MM.1S (cell line): ENCODE data around the gene CLTC.

Experiments
- DNase-seq: peaks from one replicate; pipeline ENCODE4 v3.0.0-alpha.2; 2015
- H2AFZ ChIP-seq: fragments of 300-600 bp; sonication (generic); 2 replicates; pipeline ENCODE4 v1.6.0; 2016; ENCODE audit warnings: antibody characterized with exemption, low read length
- H3F3A ChIP-seq: fragments of 300-600 bp; sonication (generic); 2 replicates; pipeline ENCODE4 v1.6.1; 2016; ENCODE audit warnings: mild to moderate bottlenecking, antibody characterized with exemption, low read length, moderate library complexity, mixed read lengths; ENCODE audit not compliant: insufficient read depth
- H3K27ac ChIP-seq: fragments of 300-600 bp; sonication (generic); 2 replicates; pipeline ENCODE4 v1.5.1; 2016; ENCODE audit warnings: mild to moderate bottlenecking, low read length
- H3K27me3 ChIP-seq: fragments of 300-600 bp; sonication (generic); replicated peaks from 2 replicates; pipeline ENCODE4 v1.6.0; 2016; ENCODE audit warnings: low read length; ENCODE audit not compliant: insufficient read depth
- H3K36me3 ChIP-seq: fragments of 300-600 bp; sonication (generic); replicated peaks from 2 replicates; pipeline ENCODE4 v1.6.1; 2016; ENCODE audit warnings: mild to moderate bottlenecking, low read length, mixed read lengths; ENCODE audit not compliant: insufficient read depth
- H3K4me1 ChIP-seq: fragments of 300-600 bp; sonication (generic); 2 replicates; pipeline ENCODE4 v1.6.1; 2016; ENCODE audit warnings: low read length, mixed read lengths
- H3K4me2 ChIP-seq: fragments of 300-600 bp; sonication (generic); 2 replicates; pipeline ENCODE4 v1.6.0; 2016; ENCODE audit warnings: low read depth, low read length
- H3K4me3 ChIP-seq: fragments of 300-600 bp; sonication (generic); 2 replicates; pipeline ENCODE4 v1.5.1; 2016; ENCODE audit warnings: low read length, mixed read lengths
- H3K79me2 ChIP-seq: fragments of 300-600 bp; sonication (generic); 2 replicates; pipeline ENCODE4 v1.6.1; 2016; ENCODE audit warnings: mixed run types, low read length, mixed read lengths
- H3K9ac ChIP-seq: fragments of 300-600 bp; sonication (generic); 2 replicates; pipeline ENCODE4 v1.6.1; 2016; ENCODE audit warnings: low read length, mixed read lengths
- H3K9me2 ChIP-seq: fragments of 300-600 bp; sonication (generic); replicated peaks from 2 replicates; pipeline ENCODE4 v1.6.1; 2016; ENCODE audit warnings: mild to moderate bottlenecking, low read length, mixed read lengths; ENCODE audit not compliant: insufficient read depth
- H3K9me3 ChIP-seq: fragments of 300-600 bp; sonication (generic); replicated peaks from 2 replicates; pipeline ENCODE4 v1.6.1; 2016; ENCODE audit warnings: mild to moderate bottlenecking, low read length, mixed read lengths; ENCODE audit not compliant: insufficient read depth
- H4K20me1 ChIP-seq: fragments of 300-600 bp; sonication (generic); 2 replicates; pipeline ENCODE4 v1.6.1; 2016; ENCODE audit warnings: mild to moderate bottlenecking, low read length, moderate library complexity, mixed read lengths; ENCODE audit not compliant: insufficient read depth
- EZH2 ChIP-seq: fragments of 300-600 bp; sonication (generic); optimal IDR thresholded peaks from 2 replicates; pipeline ENCODE3; 2017; ENCODE audit warnings: low read depth, mild to moderate bottlenecking, antibody characterized with exemption, low read length, mixed read lengths
- EZH2phosphoT487 ChIP-seq: fragments of 300-600 bp; sonication (generic); IDR thresholded peaks from 2 replicates; pipeline ENCODE4 v1.6.1; 2018; ENCODE audit warnings: antibody characterized with exemption, low read length
- TF ChIP-seq, protein P1 (sequence below): fragments of 300-600 bp; sonication (generic); IDR thresholded peaks from 2 replicates; pipeline ENCODE4 v1.5.1; 2016; ENCODE audit warnings: antibody characterized with exemption, low read length, mixed read lengths

The CLTC gene

DNA sequence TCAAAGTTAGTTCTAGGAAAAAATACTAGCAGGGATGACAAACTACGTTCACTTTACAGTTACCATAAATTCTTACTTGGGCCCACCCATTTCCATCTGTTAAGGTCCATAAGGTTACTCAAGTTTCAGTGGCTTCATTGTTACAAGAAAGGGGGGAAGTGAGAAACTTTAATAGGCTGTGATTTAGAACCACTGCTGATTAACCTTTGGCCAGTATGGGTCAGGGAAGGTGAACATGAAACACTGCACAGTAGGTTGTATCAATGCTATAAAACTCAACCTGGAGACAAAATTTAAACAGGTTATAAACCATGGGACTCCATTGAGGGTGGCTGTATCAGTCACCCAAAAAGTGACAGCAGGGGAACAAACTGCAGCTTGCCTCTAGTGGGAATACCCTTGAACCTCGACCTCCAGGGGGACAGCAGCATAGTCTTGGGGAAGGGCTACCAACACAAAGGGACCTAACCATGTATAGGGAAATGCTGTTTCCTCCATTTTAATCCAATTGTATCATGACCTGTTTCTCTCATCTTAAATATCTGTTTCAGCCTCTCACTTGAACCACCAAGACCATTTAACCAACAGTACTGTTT lies 77.1 kb downstream of the CLTC start:
- H3K4me2 ChIP-seq = no peak overlapping the region
- peaks cover 33% of the 10 kb centered on the region; the same call in 1 of the 2 replicates for H3K36me3 ChIP-seq
- H3F3A ChIP-seq = 0 out of 2 replicates have a peak, but pooled peaks cover 5% of the 10 kb centered on the region
- peaks cover 41% of the 10 kb centered on the region for H4K20me1 ChIP-seq
- no peaks in the 10 kb centered on the region for H3K9me3 ChIP-seq
- H3K9me2 ChIP-seq = no peaks in the 10 kb centered on the region
- H3K79me2 ChIP-seq = peaks cover 84% of the 10 kb centered on the region
- no peak overlapping the region for H3K4me3 ChIP-seq
- TF ChIP-seq, protein P1, sequence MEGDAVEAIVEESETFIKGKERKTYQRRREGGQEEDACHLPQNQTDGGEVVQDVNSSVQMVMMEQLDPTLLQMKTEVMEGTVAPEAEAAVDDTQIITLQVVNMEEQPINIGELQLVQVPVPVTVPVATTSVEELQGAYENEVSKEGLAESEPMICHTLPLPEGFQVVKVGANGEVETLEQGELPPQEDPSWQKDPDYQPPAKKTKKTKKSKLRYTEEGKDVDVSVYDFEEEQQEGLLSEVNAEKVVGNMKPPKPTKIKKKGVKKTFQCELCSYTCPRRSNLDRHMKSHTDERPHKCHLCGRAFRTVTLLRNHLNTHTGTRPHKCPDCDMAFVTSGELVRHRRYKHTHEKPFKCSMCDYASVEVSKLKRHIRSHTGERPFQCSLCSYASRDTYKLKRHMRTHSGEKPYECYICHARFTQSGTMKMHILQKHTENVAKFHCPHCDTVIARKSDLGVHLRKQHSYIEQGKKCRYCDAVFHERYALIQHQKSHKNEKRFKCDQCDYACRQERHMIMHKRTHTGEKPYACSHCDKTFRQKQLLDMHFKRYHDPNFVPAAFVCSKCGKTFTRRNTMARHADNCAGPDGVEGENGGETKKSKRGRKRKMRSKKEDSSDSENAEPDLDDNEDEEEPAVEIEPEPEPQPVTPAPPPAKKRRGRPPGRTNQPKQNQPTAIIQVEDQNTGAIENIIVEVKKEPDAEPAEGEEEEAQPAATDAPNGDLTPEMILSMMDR = no peak
- TF ChIP-seq EZH2 (no peak), EZH2phosphoT487 (no peak)
- no peak overlapping the region for H3K9ac ChIP-seq
- no peaks in the 10 kb centered on the region for H3K27me3 ChIP-seq
- H2AFZ ChIP-seq = no peak overlapping the region
- peaks cover 12% of the 10 kb centered on the region; the same call in 1 of the 2 replicates for H3K4me1 ChIP-seq
- no peak overlapping the region for H3K27ac ChIP-seq
- no peak for DNase-seq

DNA sequence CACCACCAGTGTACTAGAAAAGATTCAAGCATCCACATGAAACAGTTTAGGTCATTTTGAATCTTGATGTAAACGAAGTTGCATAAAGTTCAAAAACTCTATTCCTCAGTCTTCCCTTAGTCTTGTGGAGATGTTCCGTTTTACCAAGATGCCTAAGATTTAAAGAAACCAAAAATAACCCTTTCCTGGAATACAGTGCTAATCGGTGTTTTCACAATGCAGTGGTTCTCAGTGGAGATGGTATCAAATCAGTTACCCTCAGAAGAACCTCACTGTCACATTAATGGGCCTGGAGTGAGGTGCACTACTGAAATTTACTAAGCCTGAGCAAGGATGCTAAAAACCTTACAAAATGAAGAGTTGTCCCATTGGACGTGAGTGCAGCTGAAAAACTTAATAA lies 78.4 kb downstream of the CLTC start:
- H3K9me2 ChIP-seq = no peaks in the 10 kb centered on the region
- no peak overlapping the region for H2AFZ ChIP-seq
- TF ChIP-seq, protein P1 = no peak
- no peak for TF ChIP-seq EZH2
- no peak for TF ChIP-seq EZH2phosphoT487
- H3K9ac ChIP-seq = no peak overlapping the region
- no peak overlapping the region for H3K4me3 ChIP-seq
- H4K20me1 ChIP-seq = peaks cover 41% of the 10 kb centered on the region
- peaks cover 31% of the 10 kb centered on the region; the same call in 1 of the 2 replicates for H3K36me3 ChIP-seq
- H3F3A ChIP-seq = 0 out of 2 replicates have a peak, but pooled peaks cover 5% of the 10 kb centered on the region
- peaks cover 98% of the 10 kb centered on the region for H3K79me2 ChIP-seq
- H3K27ac ChIP-seq = no peak overlapping the region
- H3K4me1 ChIP-seq = peaks cover 12% of the 10 kb centered on the region; the same call in 1 of the 2 replicates
- DNase-seq = no peak
- H3K4me2 ChIP-seq = no peak overlapping the region
- no peaks in the 10 kb centered on the region for H3K27me3 ChIP-seq
- no peaks in the 10 kb centered on the region for H3K9me3 ChIP-seq

DNA sequence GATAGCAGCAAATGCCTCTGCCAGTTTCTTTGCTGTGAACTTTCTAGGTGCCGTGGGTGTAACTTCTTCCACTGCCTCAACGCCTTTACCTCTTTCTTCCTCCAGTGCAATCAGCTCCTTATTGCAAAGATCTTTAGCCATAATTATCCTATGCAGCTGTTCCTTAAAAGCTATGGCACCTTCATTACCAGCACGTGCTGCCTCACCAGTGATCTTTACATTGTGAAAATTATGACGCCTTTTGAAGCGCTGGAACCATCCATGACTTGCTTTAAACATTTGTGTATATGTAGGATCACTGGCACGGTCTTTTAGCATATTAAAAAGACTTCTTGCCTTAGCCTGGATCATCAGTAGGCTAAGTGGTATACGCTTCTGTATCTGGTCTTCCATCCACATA lies 79.5 kb downstream of the CLTC start:
- H2AFZ ChIP-seq = no peak overlapping the region
- H3F3A ChIP-seq = 0 out of 2 replicates have a peak, but pooled peaks cover 6% of the 10 kb centered on the region
- peaks cover 100% of the 10 kb centered on the region for H3K79me2 ChIP-seq
- no peak overlapping the region for H3K9ac ChIP-seq
- H3K4me1 ChIP-seq = peaks cover 12% of the 10 kb centered on the region; the same call in 1 of the 2 replicates
- no peak overlapping the region for H3K27ac ChIP-seq
- no peak overlapping the region for H3K4me3 ChIP-seq
- peaks cover 43% of the 10 kb centered on the region for H4K20me1 ChIP-seq
- no peaks in the 10 kb centered on the region for H3K9me2 ChIP-seq
- H3K27me3 ChIP-seq = no peaks in the 10 kb centered on the region
- peaks cover 23% of the 10 kb centered on the region; the same call in 1 of the 2 replicates for H3K36me3 ChIP-seq
- H3K4me2 ChIP-seq = no peak overlapping the region
- TF ChIP-seq, protein P1 = no peak
- no peak for TF ChIP-seq EZH2phosphoT487
- TF ChIP-seq EZH2 = no peak
- DNase-seq = no peak
- H3K9me3 ChIP-seq = no peaks in the 10 kb centered on the region
